Ammon's horn (tissue), 1 donor: ENCODE data around the gene GRAPL.
"Not testable (repeated sequence)": the region's sequence is repeated elsewhere in the genome, so short reads cannot be mapped to it uniquely, and the experiment has no call there.

Experiments
- DNase-seq: peaks from one replicate; pipeline ENCODE4 v3.0.0-alpha.2; 2016; ENCODE audit warnings: low spot score

GRAPL gene

DNA sequence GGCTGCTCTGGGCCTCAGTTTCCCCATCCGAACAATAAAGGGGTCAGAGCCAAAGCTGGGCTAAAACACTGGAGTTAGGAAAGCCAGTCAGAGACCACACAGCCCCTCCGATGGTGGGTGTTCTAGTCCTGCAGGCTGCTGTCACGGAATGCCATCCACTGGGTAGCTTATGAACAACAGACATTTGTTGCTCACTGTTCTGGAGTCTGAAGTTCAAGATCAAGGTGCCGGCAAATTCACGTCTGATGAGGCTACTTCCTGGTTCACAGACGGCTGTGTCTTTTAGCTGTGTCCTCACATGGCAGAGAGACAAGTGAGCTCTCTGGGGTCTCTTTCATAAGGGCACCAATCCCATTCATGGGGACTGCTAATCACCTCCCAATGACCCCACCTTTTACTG, 9.2 kb downstream of the GRAPL start:
- not testable (repeated sequence) for DNase-seq

- not testable (repeated sequence) for DNase-seq
These were observed 10.6 kb downstream of the GRAPL start for GRCh38 chr17:19137959-19138358.

DNA sequence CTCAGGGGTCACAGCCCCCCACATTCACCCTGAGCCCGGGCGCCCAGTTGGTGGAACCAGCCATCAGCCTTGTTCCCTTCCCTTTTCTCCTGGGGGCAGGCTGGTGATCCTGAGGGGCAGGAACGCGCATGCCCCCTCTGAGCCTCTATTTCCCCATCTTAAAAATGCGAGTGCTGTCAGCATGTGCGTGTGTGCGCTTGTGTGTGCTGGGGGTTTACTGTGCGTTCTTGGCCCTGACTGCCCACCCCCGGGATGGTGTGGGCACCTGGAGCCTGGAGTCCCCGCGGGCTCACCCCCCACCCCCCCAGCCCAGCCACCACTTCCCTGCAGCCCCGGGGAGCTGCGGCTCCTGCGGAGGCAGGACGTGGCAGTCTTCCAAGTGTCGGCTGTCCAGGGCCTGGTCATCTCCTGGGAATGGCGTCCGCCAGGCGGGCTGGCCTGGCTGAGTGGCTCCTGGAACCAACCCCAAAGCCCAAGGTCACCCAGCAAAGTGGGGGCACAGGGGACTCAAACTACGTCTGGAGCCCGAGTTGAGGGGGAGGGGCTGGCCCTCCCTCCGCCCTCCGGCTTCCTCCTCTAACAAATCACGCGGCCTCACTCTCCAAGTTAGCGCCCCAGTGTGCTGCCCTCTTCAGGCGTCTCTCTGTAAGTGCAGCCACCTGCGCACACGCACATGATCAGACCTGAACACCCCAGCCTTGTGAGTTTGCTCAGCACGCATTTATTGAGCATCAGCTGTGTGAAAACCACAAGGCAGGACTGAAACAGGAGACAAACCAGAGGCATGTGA, 14.2 kb downstream of the GRAPL start:
- not testable (repeated sequence) for DNase-seq

GRCh38 chr17:19142419-19142818, 15.0 kb downstream of the GRAPL start:
- not testable (repeated sequence) for DNase-seq

GRCh38 chr17:19143097-19143777, 15.8 kb downstream of the GRAPL start:
- DNase-seq: not testable (repeated sequence)

GRCh38 chr17:19144373-19144772, 17.0 kb downstream of the GRAPL start:
- not testable (repeated sequence) for DNase-seq

GRCh38 chr17:19145471-19145870, 18.1 kb downstream of the GRAPL start:
- not testable (repeated sequence) for DNase-seq

DNA sequence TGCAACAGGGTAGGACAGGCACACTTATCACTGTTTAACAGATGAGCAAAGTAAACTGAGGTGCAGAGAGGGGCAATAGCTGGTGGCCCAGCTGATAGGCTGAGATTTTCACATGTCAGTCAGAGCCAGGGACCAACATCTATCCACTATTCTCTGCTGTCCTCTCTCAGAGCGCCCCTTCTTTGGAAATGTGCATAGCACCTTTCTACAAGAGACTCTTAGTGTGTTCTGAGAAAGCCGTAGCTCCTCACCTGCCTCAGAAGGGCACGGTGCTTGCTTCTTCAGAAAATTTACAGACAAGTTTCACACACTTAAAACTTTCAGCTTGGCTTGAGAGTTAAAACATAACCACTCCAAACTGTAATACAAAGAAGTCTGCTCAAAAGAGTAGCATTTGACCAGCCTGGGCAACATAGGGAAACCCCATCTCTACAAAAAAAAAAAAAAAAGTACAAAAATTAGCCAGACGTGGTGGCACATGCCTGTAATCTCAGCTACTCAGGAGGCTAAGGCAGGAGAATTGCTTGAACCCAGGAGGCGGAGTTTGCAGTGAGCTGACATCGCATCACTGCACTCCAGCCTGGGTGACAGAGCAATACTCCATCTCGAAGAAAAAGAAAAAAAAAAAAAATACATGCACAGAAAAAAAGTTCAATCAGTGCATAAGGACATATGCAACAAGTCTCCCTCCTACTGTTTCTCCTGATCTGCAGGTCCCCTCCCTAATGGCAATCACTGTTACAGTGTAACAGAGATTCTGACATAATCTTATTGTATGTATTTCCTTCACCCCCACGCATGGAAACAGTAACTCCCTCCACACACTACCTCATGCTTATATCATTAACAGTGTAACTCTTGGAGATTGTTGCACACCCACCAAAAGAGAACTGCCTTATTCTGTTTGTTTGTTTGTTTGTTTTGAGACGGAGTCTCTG, 23.6 kb downstream of the GRAPL start:
- not testable (repeated sequence) for DNase-seq

DNA sequence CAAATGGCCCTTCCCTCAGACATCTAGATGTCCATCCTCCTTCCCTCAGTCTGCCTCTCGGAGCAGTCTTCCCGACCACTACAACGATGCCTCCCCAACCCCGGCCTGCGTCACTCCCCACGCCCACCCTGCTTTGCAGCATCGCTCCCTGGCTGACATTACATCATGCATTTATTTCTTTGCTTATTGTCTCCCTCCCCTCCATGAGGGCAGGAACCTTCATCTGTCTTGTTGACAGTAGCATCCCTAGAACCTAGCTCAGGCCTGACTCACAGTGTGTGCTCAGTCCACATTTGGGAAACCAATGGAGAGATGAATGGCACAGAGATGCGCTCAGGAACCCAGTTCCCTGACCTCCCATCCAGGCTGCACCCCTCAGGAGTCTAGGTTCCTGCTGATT, 30.2 kb downstream of the GRAPL start:
- DNase-seq: not testable (repeated sequence)

GRCh38 chr17:19158478-19158877, 31.1 kb downstream of the GRAPL start:
- DNase-seq: not testable (repeated sequence)

GRCh38 chr17:19158938-19159337, 31.5 kb downstream of the GRAPL start:
- not testable (repeated sequence) for DNase-seq

DNA sequence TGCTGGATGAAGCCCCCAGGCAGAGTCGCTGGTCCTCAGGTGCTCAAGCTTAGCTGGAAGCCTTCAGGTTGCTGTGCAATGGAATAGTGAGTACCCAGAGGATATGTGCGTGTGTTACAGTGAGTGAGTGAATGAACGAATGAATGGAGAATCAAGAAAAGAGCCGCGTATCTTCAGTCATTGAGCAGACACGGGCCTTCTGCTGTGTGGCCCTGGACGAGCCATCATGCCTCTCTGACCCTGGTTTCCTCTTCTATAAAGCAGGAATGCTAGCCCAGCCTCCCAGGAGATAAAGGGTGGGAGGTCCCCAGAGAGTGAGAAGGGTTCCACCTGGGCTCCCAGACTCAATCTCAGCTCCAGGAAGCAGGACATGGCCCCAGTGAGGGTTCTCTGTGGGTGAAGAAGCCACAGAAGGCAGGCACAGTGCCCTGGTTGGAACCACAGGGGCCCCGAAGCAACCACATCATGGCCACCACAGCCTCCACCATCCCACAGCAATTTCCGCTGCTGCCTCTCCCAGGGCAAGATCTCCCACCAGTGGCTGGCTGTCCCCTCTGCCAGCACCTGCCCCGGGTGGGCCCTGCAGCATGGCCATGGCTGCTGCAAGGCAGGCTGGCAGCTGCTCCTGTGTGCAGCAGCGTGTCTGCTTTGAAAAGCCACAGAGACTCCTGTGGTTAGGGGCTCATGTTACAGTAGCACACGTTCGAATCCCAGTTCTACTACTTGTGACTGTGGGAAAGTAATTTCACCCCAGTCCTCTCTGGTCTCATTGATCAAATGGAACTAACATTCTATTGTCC, 34.1 kb downstream of the GRAPL start:
- not testable (repeated sequence) for DNase-seq

- not testable (repeated sequence) for DNase-seq
These were observed 35.2 kb downstream of the GRAPL start for GRCh38 chr17:19162384-19163216.

DNA sequence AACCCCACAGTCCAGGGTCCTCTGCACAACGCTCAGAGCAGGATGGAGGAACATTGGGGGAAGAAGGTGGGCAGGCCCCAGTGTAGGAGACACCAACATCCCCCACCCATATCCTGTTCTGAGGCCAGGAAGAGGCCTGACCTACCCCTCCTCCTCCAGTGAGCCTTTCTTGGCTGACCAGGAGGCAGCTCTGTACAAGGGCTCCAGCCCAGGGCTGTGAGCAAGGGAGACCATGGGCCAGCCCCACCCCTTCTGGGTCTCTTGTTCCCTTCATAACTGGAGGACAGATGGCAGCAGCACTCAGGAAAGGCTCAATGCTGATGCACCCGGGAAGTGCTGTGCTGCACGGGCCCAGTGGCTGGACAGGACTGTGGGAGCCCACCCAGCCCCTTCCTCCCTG, 47.0 kb downstream of the GRAPL start:
- not testable (repeated sequence) for DNase-seq

GRCh38 chr17:19175410-19175809, 48.0 kb downstream of the GRAPL start:
- not testable (repeated sequence) for DNase-seq

- not testable (repeated sequence) for DNase-seq
These were observed 53.9 kb downstream of the GRAPL start for GRCh38 chr17:19181040-19181875.

GRCh38 chr17:19187883-19188869, 60.8 kb downstream of the GRAPL start:
- DNase-seq: not testable (repeated sequence)
